NCI-H2107 treated with DMSO at 0.1 percent for 48 hours (cell line): ENCODE results near the gene C15orf39.
"Not testable (repeated sequence)": the region's sequence is repeated elsewhere in the genome, so short reads cannot be mapped to it uniquely, and the experiment has no call there.

Experiments used
- DNase-seq: peaks from one replicate; lab custom pipeline; 2025; ENCODE audit not compliant: unreplicated experiment; lab: John Stamatoyannopoulos, UW

C15orf39 gene

DNA sequence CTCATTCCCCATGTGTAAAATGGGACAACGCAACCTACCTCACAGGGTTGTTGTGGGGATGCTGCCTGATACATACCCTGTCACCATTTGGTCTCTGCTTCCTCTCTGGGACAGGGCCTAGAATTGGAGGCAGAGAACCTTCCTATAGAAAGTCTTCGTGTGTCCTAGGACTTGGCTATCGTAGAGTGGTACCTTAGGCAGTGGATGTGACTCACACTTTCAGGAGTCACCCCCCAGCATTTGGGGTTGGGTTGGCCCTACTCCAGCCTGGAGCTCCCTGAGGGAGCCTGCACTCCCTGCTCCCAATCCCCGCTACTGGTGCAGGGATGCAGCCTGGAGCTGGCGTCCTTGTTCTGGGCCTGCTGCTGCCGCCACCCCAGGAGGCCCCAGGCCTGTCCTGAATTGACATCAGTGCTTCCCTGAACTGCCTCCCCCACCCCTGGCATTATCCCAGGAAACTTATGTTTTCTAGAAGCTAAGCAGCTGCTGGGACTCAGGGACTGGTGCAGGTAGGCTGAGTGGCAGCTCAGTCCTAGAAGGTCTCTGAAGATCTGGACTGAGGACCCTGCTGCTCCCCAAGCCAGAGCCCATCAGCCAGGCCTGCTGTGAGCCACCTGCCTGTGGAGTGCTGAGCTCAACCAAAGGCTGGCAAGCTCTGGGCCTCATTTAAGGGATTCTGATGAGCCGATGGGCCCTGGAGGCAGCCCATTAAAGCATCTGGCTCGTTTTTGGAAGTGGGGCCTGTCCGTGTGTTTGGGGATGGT is 9.9 kb downstream of the C15orf39 start:
- DNase-seq = no peak

GRCh38 chr15:75212200-75212858 is 10.6 kb downstream of the C15orf39 start:
- no peak for DNase-seq

- no peak for DNase-seq
Observed at GRCh38 chr15:75213212-75213767, 11.6 kb downstream of the C15orf39 start.

- DNase-seq = no peak
Observed at GRCh38 chr15:75213768-75214221, 12.1 kb downstream of the C15orf39 start.

GRCh38 chr15:75214293-75215096 is 12.8 kb downstream of the C15orf39 start:
- no peak for DNase-seq

DNA sequence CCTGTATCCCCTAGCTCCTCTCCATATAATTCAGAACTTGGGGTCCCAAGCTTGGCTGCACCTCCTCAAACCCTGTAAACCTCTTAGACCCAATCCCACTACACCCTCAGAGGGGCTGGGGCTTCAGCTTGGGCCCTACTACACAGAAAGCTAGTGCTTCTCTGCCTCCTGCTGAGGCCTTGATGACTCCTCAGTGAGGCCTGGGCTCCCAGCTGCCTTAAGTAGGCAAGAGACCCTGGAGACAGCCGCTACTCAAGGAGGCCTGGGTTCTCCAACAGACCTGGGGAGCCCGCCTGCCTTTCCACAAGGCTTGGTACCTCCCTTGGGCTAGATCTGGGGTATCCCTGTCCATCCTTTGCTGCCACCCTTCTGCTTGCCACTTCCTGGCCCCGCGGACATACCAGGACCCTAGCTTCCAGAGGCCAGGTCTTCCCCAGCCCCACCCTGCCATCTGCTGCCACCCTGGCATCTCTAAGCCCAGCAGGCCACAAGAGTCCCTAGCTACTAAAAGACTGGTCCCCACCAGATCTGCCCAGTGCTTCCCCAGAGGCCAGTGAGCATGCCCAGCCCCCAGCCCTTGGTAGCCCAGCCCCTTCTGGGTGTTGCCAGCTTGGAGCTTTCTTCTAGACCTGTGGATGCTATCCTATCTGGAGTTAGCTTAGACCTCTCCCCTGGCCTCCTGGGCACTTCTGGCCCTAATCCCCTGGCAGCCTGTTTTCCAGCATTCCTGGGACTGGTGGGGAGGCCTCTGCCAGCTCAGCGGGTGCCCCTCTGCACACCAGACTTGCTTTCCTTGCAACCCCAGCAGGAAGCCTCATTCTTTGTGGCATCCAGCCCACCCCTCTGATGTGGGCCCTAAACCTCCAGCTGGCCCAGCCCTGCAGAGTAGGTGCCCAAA is 13.7 kb downstream of the C15orf39 start:
- DNase-seq = no peak

GRCh38 chr15:75217012-75217411 is 15.3 kb downstream of the C15orf39 start:
- no peak for DNase-seq

DNA sequence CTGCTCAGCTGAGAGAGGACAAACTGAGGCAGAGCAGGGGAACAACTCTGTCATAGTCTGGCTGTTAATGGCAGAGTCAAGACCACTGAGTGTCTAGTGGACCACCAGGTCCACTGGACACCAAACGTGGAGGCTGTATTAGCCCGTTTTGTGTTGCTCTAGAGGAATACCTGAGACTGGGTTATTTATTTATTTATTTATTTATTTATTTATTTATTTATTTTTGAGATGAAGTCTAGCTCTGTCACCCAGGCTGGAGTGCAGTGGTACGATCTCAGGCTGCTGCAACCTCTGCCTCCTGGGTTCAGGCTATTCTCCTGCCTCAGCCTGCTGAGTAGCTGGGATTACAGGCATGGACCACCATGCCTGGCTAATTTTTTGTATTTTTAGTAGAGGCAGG is 15.9 kb downstream of the C15orf39 start:
- not testable (repeated sequence) for DNase-seq

DNA sequence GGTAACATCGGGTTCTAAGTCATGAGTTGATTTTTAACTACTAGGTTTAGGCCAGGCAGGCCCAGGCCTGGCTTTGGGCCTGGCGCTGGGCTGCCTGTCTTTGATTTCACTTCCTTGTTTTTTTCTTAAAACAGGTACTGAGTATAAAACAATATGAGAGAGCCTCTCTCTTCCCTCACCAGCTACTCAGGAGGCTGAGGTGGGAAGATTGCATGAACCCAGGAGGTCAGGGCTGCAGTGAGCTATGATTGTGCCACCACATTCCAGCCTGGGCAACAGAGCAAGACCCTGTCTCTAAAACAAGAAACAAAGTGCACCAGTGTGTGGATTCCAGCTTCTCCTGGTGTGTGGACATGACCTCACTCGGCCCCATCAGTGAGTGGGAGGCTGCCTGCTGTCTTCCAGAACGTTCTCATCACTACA is 17.8 kb downstream of the C15orf39 start:
- not testable (repeated sequence) for DNase-seq

- no peak for DNase-seq
Observed at GRCh38 chr15:75223688-75224087, 22.0 kb downstream of the C15orf39 start.

GRCh38 chr15:75224281-75224680 is 22.6 kb downstream of the C15orf39 start:
- DNase-seq = no peak

GRCh38 chr15:75225102-75225836 is 23.6 kb downstream of the C15orf39 start:
- not testable (repeated sequence) for DNase-seq

DNA sequence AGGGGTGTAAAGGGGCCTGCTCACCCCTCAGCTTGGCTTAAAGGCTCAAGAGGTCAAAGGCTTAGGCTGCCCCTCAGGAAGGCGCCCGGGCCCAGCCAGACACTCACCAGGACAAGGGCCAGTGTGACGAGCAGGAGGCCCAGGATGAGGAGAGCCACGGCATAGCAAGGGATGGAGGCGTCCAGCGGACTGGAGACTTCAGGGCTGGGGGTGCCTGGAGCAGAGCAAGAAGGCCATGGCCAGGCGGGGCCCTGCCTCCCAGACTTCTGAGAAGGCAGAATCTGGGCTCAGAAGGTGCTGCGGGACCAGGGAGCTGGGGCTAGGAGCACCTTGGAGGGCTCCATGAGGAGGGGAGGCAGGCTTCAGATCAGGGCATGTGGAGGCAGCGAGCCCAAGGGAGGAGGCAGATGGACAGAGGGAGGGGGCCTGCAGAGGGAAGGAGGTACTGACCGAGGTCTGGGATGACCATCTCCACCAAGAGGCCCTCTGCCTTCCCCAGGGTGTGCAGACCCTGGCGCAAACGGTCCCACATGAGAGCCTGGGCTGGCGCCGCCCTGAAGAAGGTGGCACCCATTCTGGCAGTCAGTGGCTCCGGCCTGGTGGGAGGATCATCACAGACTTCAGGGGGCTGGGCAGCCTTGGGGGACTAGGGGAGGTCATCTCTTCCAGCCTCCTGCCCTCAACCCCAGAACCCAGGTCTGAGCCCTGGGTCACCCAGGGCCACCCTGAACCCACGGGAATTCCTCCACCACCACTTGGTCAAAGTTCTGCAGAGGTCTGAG is 24.5 kb downstream of the C15orf39 start:
- no peak for DNase-seq

DNA sequence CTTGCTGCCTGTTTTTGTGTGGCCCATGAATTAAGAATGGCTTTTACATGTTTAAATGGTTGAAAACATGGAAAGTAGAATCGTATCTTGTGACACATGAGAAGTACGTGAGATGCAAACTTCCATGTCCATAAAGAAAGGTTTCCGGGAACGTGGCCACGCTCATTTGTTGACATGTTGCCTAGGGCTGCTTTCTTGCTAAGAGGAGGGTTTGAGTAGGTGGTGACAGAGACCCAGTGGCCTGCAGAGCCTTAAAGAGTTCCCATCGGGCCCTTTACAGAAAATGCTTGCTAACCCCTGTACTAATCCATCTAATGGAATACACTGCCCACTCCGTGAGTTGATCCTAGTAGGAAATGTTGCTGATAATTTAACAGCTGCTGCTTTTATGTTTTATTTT is 25.4 kb downstream of the C15orf39 start:
- not testable (repeated sequence) for DNase-seq

GRCh38 chr15:75227663-75228280 is 26.1 kb downstream of the C15orf39 start:
- no peak for DNase-seq

GRCh38 chr15:75228787-75229186 is 27.1 kb downstream of the C15orf39 start:
- no peak for DNase-seq

GRCh38 chr15:75229191-75230015 is 27.7 kb downstream of the C15orf39 start:
- no peak for DNase-seq

- DNase-seq = no peak
Observed at GRCh38 chr15:75230016-75230343, 28.3 kb downstream of the C15orf39 start.
